GM21528 (cell line): ENCODE results near the gene CDKN2B-AS1.

Experiments used
- ATAC-seq: cut with Tn5 transposase; IDR thresholded peaks from one replicate; pipeline ENCODE4 v1.9.1; 2021; ENCODE audit warnings: mild to moderate bottlenecking, moderate library complexity; ENCODE audit not compliant: unreplicated experiment, low FRiP score

The CDKN2B-AS1 gene

GRCh38 chr9:21982391-21982790, 12.2 kb upstream of the CDKN2B-AS1 start:
- no peak for ATAC-seq

- no peak for ATAC-seq
Observed at GRCh38 chr9:21982861-21983560, 11.6 kb upstream of the CDKN2B-AS1 start.

- ATAC-seq: no peak
Observed at GRCh38 chr9:21983561-21983935, 11.0 kb upstream of the CDKN2B-AS1 start.

GRCh38 chr9:21984101-21984500, 10.5 kb upstream of the CDKN2B-AS1 start:
- no peak for ATAC-seq

- peak; percentile 57 for ATAC-seq
Observed at GRCh38 chr9:21985964-21986667, 8.5 kb upstream of the CDKN2B-AS1 start.

GRCh38 chr9:21988056-21988990, 6.3 kb upstream of the CDKN2B-AS1 start:
- ATAC-seq: no peak

GRCh38 chr9:21989440-21990189, 5.0 kb upstream of the CDKN2B-AS1 start:
- ATAC-seq: no peak

- no peak for ATAC-seq
Observed at GRCh38 chr9:21991072-21991959, 3.3 kb upstream of the CDKN2B-AS1 start.

GRCh38 chr9:21993007-21993406, 1.6 kb upstream of the CDKN2B-AS1 start:
- no peak for ATAC-seq

GRCh38 chr9:21993893-21994555, 567 bp upstream of the CDKN2B-AS1 start, which contains the start of gene CDKN2A:
Gene CDKN2A, minus strand, starts transcription at chr9:21994392.
- ATAC-seq: peak; percentile 42

- peak; percentile 86 for ATAC-seq
Observed at GRCh38 chr9:21995006-21995665, 545 bp downstream of the CDKN2B-AS1 start.

GRCh38 chr9:21995666-21996398, 1.2 kb downstream of the CDKN2B-AS1 start:
- peak; percentile 27 for ATAC-seq

- no peak for ATAC-seq
Observed at GRCh38 chr9:21996438-21996837, 1.8 kb downstream of the CDKN2B-AS1 start.

- no peak for ATAC-seq
Observed at GRCh38 chr9:21996858-21997257, 2.3 kb downstream of the CDKN2B-AS1 start.

- ATAC-seq: no peak
Observed at GRCh38 chr9:21997480-21997879, 2.9 kb downstream of the CDKN2B-AS1 start.

- ATAC-seq: no peak
Observed at GRCh38 chr9:21998026-21998425, 3.4 kb downstream of the CDKN2B-AS1 start.

- no peak for ATAC-seq
Observed at GRCh38 chr9:22002038-22002437, 7.4 kb downstream of the CDKN2B-AS1 start.
